Activated T-cell treated with anti-CD3 and anti-CD28 coated beads for 48 hours (primary cell): Measurements from ENCODE around the gene MEIKIN.

ENCODE experiments used
- DNase-seq: peaks from one replicate; pipeline ENCODE4 v3.0.0-alpha.2; 2020; ENCODE audit warnings: low read depth

Gene MEIKIN

GRCh38 chr5:131974016-131974415 is 28.6 kb upstream of the MEIKIN start:
- no peak for DNase-seq

GRCh38 chr5:131973089-131973712 is 27.7 kb upstream of the MEIKIN start:
- DNase-seq, result no peak

DNA sequence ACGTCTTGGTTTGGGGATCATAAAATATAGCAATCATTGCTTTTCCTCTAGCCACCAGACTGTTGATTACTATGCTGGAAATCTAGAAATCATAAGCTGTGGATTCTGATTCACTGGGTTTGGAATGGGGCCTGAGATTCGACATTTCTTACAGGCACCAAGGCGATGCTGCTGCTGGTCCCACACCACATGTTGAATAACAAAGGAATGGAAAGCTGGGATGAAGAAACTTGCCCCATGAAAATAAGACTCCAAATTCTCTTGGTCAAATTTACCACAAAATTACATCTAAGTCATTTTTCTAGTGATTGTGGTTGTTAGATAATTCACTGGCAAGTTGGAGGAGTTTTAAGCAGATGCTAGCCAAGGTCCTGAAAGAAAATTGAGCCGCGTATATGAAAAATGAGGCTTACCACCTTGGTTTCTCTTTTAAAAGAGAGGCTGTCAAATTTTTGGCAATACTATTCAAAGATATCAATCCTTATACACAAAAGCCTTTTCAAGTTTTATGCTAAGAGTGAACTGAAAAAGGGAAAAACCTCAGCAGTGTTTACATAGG is 23.0 kb upstream of the MEIKIN start:
- no peak for DNase-seq

- DNase-seq, result no peak
Observed at GRCh38 chr5:131966551-131966950, 21.1 kb upstream of the MEIKIN start.

GRCh38 chr5:131965826-131966415 is 20.5 kb upstream of the MEIKIN start:
- DNase-seq, result no peak

- DNase-seq, result no peak
Observed at GRCh38 chr5:131959906-131960305, 14.4 kb upstream of the MEIKIN start.

DNA sequence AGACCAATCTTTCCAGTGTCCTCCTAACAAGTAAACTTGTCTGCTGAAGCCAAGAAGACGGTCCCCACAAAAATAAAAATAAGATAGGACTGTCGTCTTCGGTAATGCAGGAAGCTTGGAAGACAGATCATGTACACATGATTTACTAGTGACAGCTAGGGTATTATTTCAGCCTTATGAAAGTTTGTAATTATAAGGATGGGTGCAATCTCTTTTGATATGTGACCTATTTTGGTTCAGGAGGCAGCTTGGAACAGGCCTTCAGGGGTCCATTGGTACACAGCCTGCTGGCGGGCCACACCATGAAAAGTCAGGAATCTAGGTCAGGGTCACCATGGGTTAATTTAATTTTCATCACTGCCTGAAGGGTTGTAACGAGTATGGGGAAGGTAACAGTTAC is 13.7 kb upstream of the MEIKIN start:
- no peak for DNase-seq

GRCh38 chr5:131957721-131958441 is 12.4 kb upstream of the MEIKIN start:
- no peak for DNase-seq

GRCh38 chr5:131953969-131954368 is 8.5 kb upstream of the MEIKIN start:
- no peak for DNase-seq

GRCh38 chr5:131952301-131952857 is 6.9 kb upstream of the MEIKIN start:
- DNase-seq, result no peak

DNA sequence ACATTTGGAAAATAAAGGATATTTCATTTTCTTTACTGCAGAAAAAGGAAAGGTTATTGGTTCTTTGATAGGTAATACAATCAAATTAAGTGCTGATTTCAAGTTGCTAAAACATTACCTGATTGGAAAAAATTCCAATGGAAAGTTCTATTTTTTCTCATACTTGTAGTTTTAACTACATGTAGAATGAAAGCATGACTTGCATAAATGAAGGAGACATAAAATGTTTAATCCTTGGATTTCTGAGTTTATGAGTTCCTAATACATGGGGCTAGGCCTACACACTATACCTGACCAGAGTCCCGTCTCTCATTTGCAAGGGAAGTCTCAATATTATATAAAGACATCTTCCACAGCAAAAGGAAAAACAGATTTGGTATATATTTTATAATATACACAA is 5.2 kb upstream of the MEIKIN start:
- no peak for DNase-seq

GRCh38 chr5:131947445-131947844 is 2.0 kb upstream of the MEIKIN start:
- DNase-seq, result no peak

- no peak for DNase-seq
Observed at GRCh38 chr5:131944702-131945550, 537 bp downstream of the MEIKIN start.

- no peak for DNase-seq
Observed at GRCh38 chr5:131943916-131944315, 1.5 kb downstream of the MEIKIN start.

GRCh38 chr5:131942016-131942415 is 3.4 kb downstream of the MEIKIN start:
- DNase-seq, result no peak

DNA sequence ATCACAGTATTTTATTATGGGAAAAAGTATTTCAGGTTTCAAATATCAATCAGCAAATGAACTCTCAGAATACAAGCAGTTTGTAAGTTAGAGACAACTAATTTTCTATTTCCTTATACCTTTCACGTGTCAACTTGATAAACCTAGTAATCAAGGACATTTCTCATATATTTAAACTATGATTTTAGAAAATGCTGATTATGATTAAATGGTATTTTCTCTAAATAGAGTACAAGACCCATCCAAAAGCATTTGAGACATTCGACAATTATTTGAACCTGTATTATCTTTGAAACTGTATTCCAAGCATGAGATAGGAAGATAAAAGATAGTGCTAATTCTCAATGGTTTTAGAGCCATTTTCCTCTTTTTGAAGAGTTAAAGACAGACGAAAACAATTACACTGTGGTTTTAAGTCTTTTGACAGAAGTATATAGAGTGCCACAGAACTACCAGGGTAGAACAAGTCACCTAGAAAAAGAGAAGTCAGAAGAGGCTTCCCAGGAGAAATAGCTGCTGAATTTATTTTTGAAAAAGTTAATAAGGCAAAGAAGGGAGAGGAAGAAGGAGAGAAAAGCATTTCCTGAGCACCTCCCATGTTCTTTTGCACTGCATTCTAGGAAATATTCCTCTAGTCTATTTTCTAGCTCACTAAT is 5.6 kb downstream of the MEIKIN start:
- no peak for DNase-seq

- no peak for DNase-seq
Observed at GRCh38 chr5:131932235-131932634, 13.2 kb downstream of the MEIKIN start.

DNA sequence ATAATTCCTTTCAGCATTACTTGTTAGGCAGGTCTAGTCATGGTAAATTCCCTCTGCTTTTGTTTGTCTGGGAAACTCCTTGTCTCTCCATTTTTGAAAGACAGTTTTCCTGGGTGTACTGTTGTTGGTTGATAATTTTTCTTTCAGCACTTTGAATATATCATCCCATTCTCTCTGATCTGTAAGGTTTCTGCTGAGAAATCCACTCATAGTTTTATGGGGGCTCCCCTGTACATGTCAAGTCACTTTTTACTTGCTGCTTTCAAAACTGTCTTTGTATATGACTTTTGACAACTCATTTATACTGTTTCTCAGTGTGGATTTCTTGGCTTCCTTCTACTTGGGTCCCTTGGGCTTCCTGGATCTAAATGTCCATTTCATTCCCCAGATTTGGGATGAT is 16.5 kb downstream of the MEIKIN start:
- no peak for DNase-seq

- no peak for DNase-seq
Observed at GRCh38 chr5:131926168-131926567, 19.3 kb downstream of the MEIKIN start.

- DNase-seq, result no peak
Observed at GRCh38 chr5:131916481-131916880, 29.0 kb downstream of the MEIKIN start.

DNA sequence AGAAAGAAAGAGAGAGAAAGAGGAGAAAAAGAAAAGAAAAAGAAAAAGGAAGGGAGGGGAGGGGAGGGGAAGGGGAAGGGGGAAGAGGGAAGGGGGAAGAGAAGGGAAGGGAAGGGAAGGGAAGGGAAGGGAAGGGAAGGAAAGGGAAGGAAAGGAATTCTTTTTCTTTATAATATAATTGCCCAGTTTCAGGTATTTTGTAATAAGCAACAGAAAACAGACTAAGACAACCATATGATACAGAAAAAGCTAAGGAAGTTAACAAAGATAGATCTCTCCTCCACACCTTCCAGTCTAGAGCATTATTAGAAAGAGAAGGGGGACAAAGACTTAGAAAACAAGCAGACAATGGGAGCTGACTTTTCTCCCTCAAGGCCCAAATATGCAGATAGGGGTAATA is 31.0 kb downstream of the MEIKIN start:
- no peak for DNase-seq
